Neuronal stem cell (in vitro differentiated cells): ENCODE data around the gene EHBP1L1.
A peak's percentile ranks its signal among the peaks of the same experiment; 100 is the strongest.

Experiments
- DNase-seq: peaks from one replicate; pipeline ENCODE4 v3.0.0-alpha.2; 2013; ENCODE audit warnings: low spot score
- H2AFZ ChIP-seq: one replicate; pipeline ENCODE4 v1.6.1; 2013; ENCODE audit warnings: mild to moderate bottlenecking, low read length, inconsistent platforms
- H2AK5ac ChIP-seq: 2 replicates; pipeline ENCODE4 v1.6.1; 2013; ENCODE audit warnings: low read depth, mild to moderate bottlenecking, inconsistent platforms, low read length, moderate library complexity, mixed read lengths
- H2BK120ac ChIP-seq: 2 replicates; pipeline ENCODE4 v1.6.1; 2013; ENCODE audit warnings: low read depth, mild to moderate bottlenecking, inconsistent platforms, low read length, moderate library complexity, mixed read lengths
- H2BK12ac ChIP-seq: one replicate; pipeline ENCODE4 v1.6.1; 2013; ENCODE audit warnings: low read length, inconsistent platforms
- H2BK15ac ChIP-seq: 2 replicates; pipeline ENCODE4 v1.6.1; 2013; ENCODE audit warnings: mild to moderate bottlenecking, low read length, inconsistent platforms, mixed read lengths
- H2BK5ac ChIP-seq: one replicate; pipeline ENCODE4 v1.6.1; 2013; ENCODE audit warnings: inconsistent platforms, mild to moderate bottlenecking, low read length, moderate library complexity
- H3K14ac ChIP-seq: one replicate; pipeline ENCODE4 v1.6.1; 2013; ENCODE audit warnings: low read length, inconsistent platforms
- H3K18ac ChIP-seq: 2 replicates; pipeline ENCODE4 v1.6.1; 2013; ENCODE audit warnings: low read length, inconsistent platforms
- H3K23ac ChIP-seq: 2 replicates; pipeline ENCODE4 v1.6.1; 2013; ENCODE audit warnings: low read depth, mild to moderate bottlenecking, mixed read lengths, low read length, inconsistent platforms; ENCODE audit not compliant: poor library complexity
- H3K27ac ChIP-seq: replicated peaks from 3 replicates; pipeline ENCODE4 v1.5.1; 2013; ENCODE audit warnings: low read length, inconsistent platforms
- H3K27me3 ChIP-seq, 3 experiments: 2 replicates each; pipeline ENCODE4 v1.6.1; 2013; ENCODE audit warnings: low read length in 3 of 3, mild to moderate bottlenecking in 2 of 3, inconsistent platforms in 1 of 3, low read depth in 1 of 3, mixed read lengths in 1 of 3, moderate library complexity in 1 of 3; ENCODE audit not compliant: control insufficient read depth in 3 of 3, insufficient read depth in 3 of 3
- H3K36me3 ChIP-seq, 2 donors: replicated peaks in 1 of 2; 2 replicates each; pipeline ENCODE4 v1.6.1; 2013; ENCODE audit warnings: low read length in 2 of 2; ENCODE audit not compliant: control insufficient read depth in 2 of 2, insufficient read depth in 2 of 2
- H3K4ac ChIP-seq: 2 replicates; pipeline ENCODE4 v1.6.1; 2013; ENCODE audit warnings: inconsistent platforms, mild to moderate bottlenecking, low read length, moderate library complexity
- H3K4me1 ChIP-seq, 2 donors: 1 replicate in 1 of 2; 2 replicates in 1 of 2; pipeline ENCODE4 v1.6.1; 2013; ENCODE audit warnings: low read length in 2 of 2, low read depth in 1 of 2; ENCODE audit not compliant: control insufficient read depth in 2 of 2, insufficient read depth in 1 of 2
- H3K4me2 ChIP-seq: one replicate; pipeline ENCODE4 v1.6.1; 2013; ENCODE audit warnings: mild to moderate bottlenecking, low read length, inconsistent platforms; ENCODE audit not compliant: insufficient read depth, poor library complexity, severe bottlenecking
- H3K4me3 ChIP-seq, 2 donors: 2 replicates each; pipeline ENCODE4 v1.5.1; 2013; ENCODE audit warnings: low read length in 2 of 2, mild to moderate bottlenecking in 2 of 2, inconsistent platforms in 1 of 2, moderate library complexity in 1 of 2
- H3K79me1 ChIP-seq: one replicate; pipeline ENCODE4 v1.6.1; 2013; ENCODE audit warnings: low read depth, mild to moderate bottlenecking, inconsistent platforms, low read length, moderate library complexity
- H3K9ac ChIP-seq: one replicate; pipeline ENCODE4 v1.6.1; 2013; ENCODE audit warnings: mild to moderate bottlenecking, low read depth, low read length, inconsistent platforms; ENCODE audit not compliant: poor library complexity
- H3K9me3 ChIP-seq, 2 donors: replicated peaks in 1 of 2; 2 replicates each; pipeline versions ENCODE3 to v1.6.1; 2013; ENCODE audit warnings: low read length in 2 of 2, mild to moderate bottlenecking in 2 of 2, inconsistent platforms in 1 of 2, low read depth in 1 of 2, mixed read lengths in 1 of 2, moderate library complexity in 1 of 2; ENCODE audit not compliant: control insufficient read depth in 2 of 2, insufficient read depth in 1 of 2
- H4K8ac ChIP-seq: one replicate; pipeline ENCODE4 v1.6.1; 2013; ENCODE audit warnings: low read depth, mild to moderate bottlenecking, inconsistent platforms, low read length, moderate library complexity
- H4K91ac ChIP-seq: one replicate; pipeline ENCODE4 v1.6.1; 2013; ENCODE audit warnings: low read length, low read depth, mild to moderate bottlenecking, inconsistent platforms; ENCODE audit not compliant: poor library complexity
- WGBS, 2 donors: extraction: QIAGEN DNeasy Blood & Tissue Kit; methylation state at CpG; one replicate each; pipeline ENCODE4 v1.1.7; 2013; ENCODE audit warnings: missing lambda C conversion rate in 2 of 2, mixed read lengths in 1 of 2; ENCODE audit not compliant: insufficient read length in 2 of 2, insufficient replicate concordance in 1 of 2; ENCODE audit errors: extremely low coverage in 2 of 2; 5-methylcytosine and 5-hydroxymethylcytosine counted together

EHBP1L1 gene

DNA sequence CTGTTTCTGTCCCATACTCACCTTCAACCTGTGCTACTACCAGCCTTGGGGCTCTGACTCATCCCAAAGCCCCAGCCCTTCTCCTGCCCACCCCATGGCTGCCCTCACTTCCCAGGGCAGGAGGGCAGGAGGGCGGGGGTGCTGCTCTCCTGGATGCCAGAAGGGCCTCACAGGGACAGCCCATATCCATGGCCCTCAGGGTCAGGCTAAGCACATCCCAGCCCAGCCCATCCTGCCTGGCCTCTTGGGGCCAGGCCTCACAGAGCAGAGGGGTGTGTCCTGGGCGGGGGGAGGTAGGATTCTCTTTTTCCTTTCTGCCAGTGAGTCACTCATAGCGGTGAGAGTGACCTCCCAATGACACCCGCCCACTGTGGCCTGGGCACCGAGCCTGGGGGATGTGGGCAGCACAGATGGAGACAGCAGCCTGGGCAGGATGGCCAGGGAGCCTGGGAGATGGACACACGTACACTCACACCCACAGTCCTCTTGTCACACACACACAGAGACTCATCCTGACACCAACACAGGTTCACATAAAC is 20.1 kb upstream of the EHBP1L1 start:
- Histone ChIP-seq H4K8ac (no peak overlapping the region), H3K4me3 (no peak overlapping the region), H2AFZ (no peak overlapping the region), H3K4ac (no peak overlapping the region), H3K27ac (no peak overlapping the region), H2BK15ac (peak overlapping the region; percentile 65), H2BK120ac (no peak overlapping the region), H2AK5ac (peak overlapping the region; percentile 85), H3K4me1 (peaks cover 32 to 35% of the 10 kb centered on the region in 2 donors), H3K18ac (peak overlapping the region; percentile 5), H3K79me1 (no peaks in the 10 kb centered on the region), H3K27me3 (peaks cover 0 to 13% (median 0%) of the 10 kb centered on the region in 3 experiments), H2BK12ac (no peak overlapping the region), H3K36me3 (peaks cover 0 to 3% of the 10 kb centered on the region in 2 donors), H4K91ac (no peak overlapping the region), H3K23ac (peak overlapping the region; percentile 59), H2BK5ac (peak overlapping the region; percentile 83), H3K14ac (no peak overlapping the region), H3K4me2 (no peak overlapping the region), H3K9ac (no peak overlapping the region), H3K9me3 (no peaks in the 10 kb centered on the region)
- no CpG with 5 or more reads among the region's 6 CpGs for whole genome bisulfite sequencing, 2 donors
- DNase-seq: no peak

DNA sequence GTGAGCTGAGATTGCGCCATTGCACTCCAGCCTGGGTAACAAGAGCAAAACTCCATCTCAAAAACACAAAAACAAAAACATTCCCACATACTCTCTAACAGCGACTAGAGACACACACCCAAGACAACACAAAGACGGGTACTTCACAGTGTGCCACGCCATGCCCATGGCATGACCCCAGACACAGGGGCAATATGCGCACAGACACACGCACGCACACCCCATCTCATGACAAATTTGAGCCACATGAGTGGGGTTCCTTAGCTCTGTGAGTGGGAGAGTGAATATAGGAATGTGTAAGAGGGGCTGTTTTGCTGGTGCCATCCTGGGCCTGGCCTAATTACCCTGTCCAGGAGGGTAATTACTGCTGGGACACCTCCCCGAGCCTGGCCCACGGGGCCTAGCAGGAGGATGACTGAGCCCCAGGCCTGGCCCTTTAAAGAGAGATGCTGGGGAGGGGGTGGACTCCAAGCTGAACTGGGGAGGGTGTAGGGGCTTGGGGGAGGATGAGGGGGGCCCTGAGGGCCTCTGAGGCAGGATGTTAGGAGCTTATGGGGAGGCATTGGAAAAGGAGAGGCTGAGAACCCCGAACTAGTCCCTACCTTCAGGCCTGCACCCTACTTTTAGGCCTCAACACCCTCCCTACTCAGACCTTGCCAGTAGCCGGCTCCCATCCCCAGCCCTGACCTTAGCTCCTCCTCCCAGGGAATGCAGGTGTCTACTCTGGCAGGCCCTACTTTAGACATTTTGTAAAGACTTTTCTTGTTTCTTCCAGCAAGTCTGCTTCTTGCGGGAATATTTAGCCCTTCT is 19.2 kb upstream of the EHBP1L1 start:
- no peak overlapping the region for H3K14ac ChIP-seq
- no peak overlapping the region for H2BK120ac ChIP-seq
- H2AK5ac ChIP-seq: peak overlapping the region; percentile 43
- peak overlapping the region; percentile 83 for H2AFZ ChIP-seq
- H3K27ac ChIP-seq: no peak overlapping the region
- H3K9ac ChIP-seq: no peak overlapping the region
- no peaks in the 10 kb centered on the region for H3K79me1 ChIP-seq
- H2BK5ac ChIP-seq: no peak overlapping the region
- H3K23ac ChIP-seq: no peak overlapping the region
- H3K4me1 ChIP-seq: peaks cover 40 to 44% of the 10 kb centered on the region in 2 donors
- H3K36me3 ChIP-seq: no peaks in the 10 kb centered on the region
- peak overlapping the region; percentile 11 for H3K18ac ChIP-seq
- H3K27me3 ChIP-seq: peaks cover 0 to 9% (median 0%) of the 10 kb centered on the region in 3 experiments
- H2BK12ac ChIP-seq: no peak overlapping the region
- H4K8ac ChIP-seq: no peak overlapping the region
- peak overlapping the region in 1 of 2 donors; percentile 64 for H3K4me3 ChIP-seq
- H3K9me3 ChIP-seq: no peaks in the 10 kb centered on the region
- no peak overlapping the region for H3K4ac ChIP-seq
- DNase-seq: no peak
- H4K91ac ChIP-seq: no peak overlapping the region
- H2BK15ac ChIP-seq: peak overlapping the region; percentile 32
- no CpG with 5 or more reads among the region's 12 CpGs for WGBS, 2 donors
- H3K4me2 ChIP-seq: peak overlapping the region; percentile 96

GRCh38 chr11:65557280-65558001 is 18.4 kb upstream of the EHBP1L1 start:
- WGBS, 2 donors: no CpG with 5 or more reads among the region's 47 CpGs
- no peaks in the 10 kb centered on the region for H3K79me1 ChIP-seq
- H3K4me3 ChIP-seq: peak overlapping the region; percentile 55 to 64

More at GRCh38 chr11:65557280-65558001, 18.4 kb upstream of the EHBP1L1 start:
- H2BK12ac ChIP-seq: peak overlapping the region; percentile 46
- peak overlapping the region; percentile 72 for H3K14ac ChIP-seq
- H3K9me3 ChIP-seq: no peaks in the 10 kb centered on the region
- no peak overlapping the region for H4K8ac ChIP-seq
- H2AFZ ChIP-seq: peak overlapping the region; percentile 83
- peak overlapping the region; percentile 90 for H2BK15ac ChIP-seq
- peak overlapping the region; percentile 1 for H3K23ac ChIP-seq
- no peak for DNase-seq
- peak overlapping the region; percentile 61 for H2AK5ac ChIP-seq
- peak overlapping the region; percentile 94 for H3K18ac ChIP-seq
- H2BK5ac ChIP-seq: no peak overlapping the region
- H4K91ac ChIP-seq: peak overlapping the region; percentile 9
- peaks cover 43 to 45% of the 10 kb centered on the region in 2 donors for H3K4me1 ChIP-seq
- H3K9ac ChIP-seq: peak overlapping the region; percentile 73
- no peaks in the 10 kb centered on the region for H3K36me3 ChIP-seq
- peak overlapping the region; percentile 90 for H2BK120ac ChIP-seq
- H3K27ac ChIP-seq: no peak overlapping the region
- no peak overlapping the region for H3K4ac ChIP-seq
- H3K27me3 ChIP-seq: peaks cover 0 to 9% (median 0%) of the 10 kb centered on the region in 3 experiments
- H3K4me2 ChIP-seq: peak overlapping the region; percentile 96
